NCI-H2107 (cell line): ENCODE results near the gene SERPINB11.
"Not testable (repeated sequence)": the region's sequence is repeated elsewhere in the genome, so short reads cannot be mapped to it uniquely, and the experiment has no call there.

Experiments
- DNase-seq: peaks from one replicate; lab custom pipeline; 2025; lab: John Stamatoyannopoulos, UW

SERPINB11 gene

GRCh38 chr18:63725682-63726480, 23.1 kb downstream of the SERPINB11 start:
- no peak for DNase-seq

GRCh38 chr18:63730773-63731172, 28.0 kb downstream of the SERPINB11 start:
- DNase-seq: no peak

- no peak for DNase-seq
Measured at GRCh38 chr18:63731215-63731614, 28.5 kb downstream of the SERPINB11 start.

GRCh38 chr18:63736876-63737275, 34.1 kb downstream of the SERPINB11 start:
- DNase-seq: no peak

- DNase-seq: no peak
Measured at GRCh38 chr18:63741769-63742168, 39.0 kb downstream of the SERPINB11 start.

- DNase-seq: no peak
Measured at GRCh38 chr18:63747006-63747405, 44.2 kb downstream of the SERPINB11 start.

- no peak for DNase-seq
Measured at GRCh38 chr18:63749489-63749888, 46.7 kb downstream of the SERPINB11 start.

GRCh38 chr18:63752636-63753035, 49.9 kb downstream of the SERPINB11 start:
- DNase-seq: no peak

GRCh38 chr18:63753676-63754075, 50.9 kb downstream of the SERPINB11 start:
- DNase-seq: no peak

- DNase-seq: no peak
Measured at GRCh38 chr18:63757541-63757940, 54.8 kb downstream of the SERPINB11 start.

GRCh38 chr18:63758615-63759240, 56.0 kb downstream of the SERPINB11 start:
- DNase-seq: no peak

GRCh38 chr18:63759786-63760185, 57.0 kb downstream of the SERPINB11 start:
- not testable (repeated sequence) for DNase-seq

- DNase-seq: no peak
Measured at GRCh38 chr18:63762518-63762917, 59.8 kb downstream of the SERPINB11 start.

GRCh38 chr18:63763831-63764600, 61.3 kb downstream of the SERPINB11 start:
- no peak for DNase-seq

GRCh38 chr18:63765837-63766236, 63.1 kb downstream of the SERPINB11 start:
- no peak for DNase-seq
